ENCODE data around the gene FAM8A1.

- TF ChIP-seq, protein P1, sequence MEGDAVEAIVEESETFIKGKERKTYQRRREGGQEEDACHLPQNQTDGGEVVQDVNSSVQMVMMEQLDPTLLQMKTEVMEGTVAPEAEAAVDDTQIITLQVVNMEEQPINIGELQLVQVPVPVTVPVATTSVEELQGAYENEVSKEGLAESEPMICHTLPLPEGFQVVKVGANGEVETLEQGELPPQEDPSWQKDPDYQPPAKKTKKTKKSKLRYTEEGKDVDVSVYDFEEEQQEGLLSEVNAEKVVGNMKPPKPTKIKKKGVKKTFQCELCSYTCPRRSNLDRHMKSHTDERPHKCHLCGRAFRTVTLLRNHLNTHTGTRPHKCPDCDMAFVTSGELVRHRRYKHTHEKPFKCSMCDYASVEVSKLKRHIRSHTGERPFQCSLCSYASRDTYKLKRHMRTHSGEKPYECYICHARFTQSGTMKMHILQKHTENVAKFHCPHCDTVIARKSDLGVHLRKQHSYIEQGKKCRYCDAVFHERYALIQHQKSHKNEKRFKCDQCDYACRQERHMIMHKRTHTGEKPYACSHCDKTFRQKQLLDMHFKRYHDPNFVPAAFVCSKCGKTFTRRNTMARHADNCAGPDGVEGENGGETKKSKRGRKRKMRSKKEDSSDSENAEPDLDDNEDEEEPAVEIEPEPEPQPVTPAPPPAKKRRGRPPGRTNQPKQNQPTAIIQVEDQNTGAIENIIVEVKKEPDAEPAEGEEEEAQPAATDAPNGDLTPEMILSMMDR (IDR thresholded peaks at IDR 0.05): no peak
- TF ChIP-seq POLR2AphosphoS5 (IDR thresholded peaks at IDR 0.05): no peak
- no peak for TF ChIP-seq POLR2A (IDR thresholded peaks at IDR 0.05)
Observed at GRCh38 chr6:17633465-17634188, 33.5 kb downstream of the FAM8A1 start.
